Endothelial cell of umbilical vein (primary cell): ENCODE data around the gene GPRIN1. TPM values are rescaled to one million over a fixed set of nuclear protein-coding genes. Genes with fewer than 3 reads are reported as not detected.

ENCODE experiments used
- BruUV-seq: library from RNA; stranded (reverse); fragments of 400-500 nt; replicated peaks from 2 replicates; lab custom pipeline; 2021; lab: Mats Ljungman, UMichigan
- CTCF ChIA-PET: fragments of 300-600, 350-600 bp; sonication (Branson Sonifier 250); formaldehyde crosslinking; loops from one replicate; lab custom pipeline; 2021; ENCODE audit warnings: antibody characterized with exemption, inconsistent platforms; lab: Charles Lee
- POLR2A ChIA-PET: fragments of 300-600, 350-600 bp; sonication (Branson Sonifier 250); formaldehyde crosslinking; loops from one replicate; lab custom pipeline; 2021; ENCODE audit warnings: antibody characterized with exemption, inconsistent platforms; lab: Charles Lee
- DNase-seq: peaks from one replicate; pipeline ENCODE4 v3.0.0-alpha.2; 2011; ENCODE audit warnings: low read depth, low spot score
- FAIRE-seq: peaks from 2 replicates; lab custom pipeline; 2011; peaks lifted over from hg19 to GRCh38; lab: Jason Lieb, UNC
- H2AFZ ChIP-seq: 2 replicates; pipeline ENCODE4 v1.6.0; 2012; ENCODE audit warnings: low read depth, low read length, control low read depth, inconsistent platforms
- H3K27ac ChIP-seq: 2 replicates; pipeline ENCODE4 v1.5.1; 2011; ENCODE audit warnings: low read depth, mild to moderate bottlenecking, control low read depth, low read length, moderate library complexity; ENCODE audit not compliant: insufficient read depth
- H3K27me3 ChIP-seq, 2 experiments: 2 replicates each; pipeline versions ENCODE4 v1.6.0 to v1.6.1; 2011; ENCODE audit warnings: low read length in 2 of 2, mixed read lengths in 1 of 2; ENCODE audit not compliant: control insufficient read depth in 2 of 2, insufficient read depth in 2 of 2
- H3K36me3 ChIP-seq, 2 experiments: 2 replicates in 1 of 2; 3 replicates in 1 of 2; pipeline ENCODE4 v1.5.1; 2011; ENCODE audit warnings: low read length in 2 of 2, mild to moderate bottlenecking in 1 of 2, moderate library complexity in 1 of 2; ENCODE audit not compliant: control insufficient read depth in 2 of 2, insufficient read depth in 2 of 2; ENCODE audit errors: extremely low read depth in 1 of 2
- H3K4me1 ChIP-seq: 3 replicates; pipeline ENCODE4 v1.5.1; 2011; ENCODE audit warnings: mild to moderate bottlenecking, low read length; ENCODE audit not compliant: control insufficient read depth, insufficient read depth; ENCODE audit errors: extremely low read depth
- H3K4me2 ChIP-seq: 2 replicates; pipeline ENCODE4 v1.6.1; 2011; ENCODE audit warnings: low read length, control low read depth, mixed read lengths; ENCODE audit not compliant: insufficient read depth
- H3K4me3 ChIP-seq, 3 experiments: fragments of 200-600 bp in 1 of 3; sonication (generic), shearing (Covaris generic) in 1 of 3; replicated peaks in 1 of 3; 2 replicates each; pipeline ENCODE4 v1.5.1; 2011 to 2016; ENCODE audit warnings: control low read depth in 3 of 3, low read length in 3 of 3, mild to moderate bottlenecking in 2 of 3, inconsistent platforms in 1 of 3, low read depth in 1 of 3, moderate library complexity in 1 of 3; ENCODE audit not compliant: insufficient read depth in 1 of 3
- H3K79me2 ChIP-seq: 2 replicates; pipeline ENCODE4 v1.6.0; 2012; ENCODE audit warnings: low read length, inconsistent platforms; ENCODE audit not compliant: control insufficient read depth, insufficient read depth
- H3K9ac ChIP-seq: replicated peaks from 2 replicates; pipeline ENCODE3; 2011; ENCODE audit warnings: low read length, control low read depth; ENCODE audit not compliant: insufficient read depth; ENCODE audit errors: extremely low read depth
- H3K9me1 ChIP-seq: replicated peaks from 3 replicates; pipeline ENCODE4 v1.6.0; 2011; ENCODE audit warnings: mild to moderate bottlenecking, low read length; ENCODE audit not compliant: control insufficient read depth, insufficient read depth; ENCODE audit errors: extremely low read depth
- H3K9me3 ChIP-seq: replicated peaks from 2 replicates; pipeline ENCODE4 v1.5.1; 2012; ENCODE audit warnings: low read length, inconsistent platforms; ENCODE audit not compliant: control insufficient read depth, insufficient read depth
- H4K20me1 ChIP-seq: replicated peaks from 2 replicates; pipeline ENCODE3; 2011; ENCODE audit warnings: mild to moderate bottlenecking, low read length; ENCODE audit not compliant: control insufficient read depth, insufficient read depth; ENCODE audit errors: extremely low read depth
- EZH2 ChIP-seq: IDR thresholded peaks from 2 replicates; pipeline ENCODE4 v1.6.1; 2012; ENCODE audit warnings: borderline replicate concordance, low read depth, mild to moderate bottlenecking, moderate library complexity, low read length, inconsistent platforms; ENCODE audit not compliant: severe bottlenecking
- FOS ChIP-seq: IDR thresholded peaks from 2 replicates; pipeline ENCODE4 v1.6.1; 2011; ENCODE audit warnings: mild to moderate bottlenecking, low read length, moderate library complexity, borderline replicate concordance; ENCODE audit not compliant: insufficient read depth
- GATA2 ChIP-seq: IDR thresholded peaks from 2 replicates; pipeline ENCODE4 v1.7.0; 2011; ENCODE audit warnings: low read depth, mild to moderate bottlenecking, moderate library complexity, mixed read lengths, low read length; ENCODE audit not compliant: insufficient read length, insufficient read depth
- JUN ChIP-seq: IDR thresholded peaks from 2 replicates; pipeline ENCODE4 v1.6.1; 2011; ENCODE audit warnings: borderline replicate concordance, low read depth; ENCODE audit not compliant: insufficient read length, insufficient read depth
- MYC ChIP-seq: IDR thresholded peaks from one replicate; pipeline ENCODE4 v1.6.1; 2011; ENCODE audit warnings: mild to moderate bottlenecking, low read depth, low read length
- POLR2A ChIP-seq: IDR thresholded peaks from 2 replicates; pipeline ENCODE4 v1.6.1; 2012; ENCODE audit warnings: low read depth, mild to moderate bottlenecking, control low read depth, low read length
- POLR2AphosphoS5 ChIP-seq: IDR thresholded peaks from 2 replicates; pipeline ENCODE4 v1.6.1; 2012; ENCODE audit warnings: low read depth, mild to moderate bottlenecking, control low read depth, low read length, moderate library complexity; ENCODE audit not compliant: insufficient read depth
- dilution Hi-C: fragments of 300-500 bp; cut with MboI; formaldehyde crosslinking; loops from one replicate; pipeline ENCODE4 v1.15.0; 2019; ENCODE audit warnings: low sequenced_read_pairs; ENCODE audit not compliant: extremely low pct_ligation_motif_present
- intact Hi-C: fragments of 100-400 bp; cut with micrococcal nuclease; formaldehyde crosslinking; loops from one replicate; pipeline ENCODE4 v1.10.0; 2022
- polyA plus RNA-seq, 4 experiments: library from polyadenylated mRNA; depleted of rRNA in 3 of 4; stranded (reverse) in 3 of 4; unstranded in 1 of 4; fragments of >200 nt; gene quantifications; 2 replicates each; pipeline versions ENCODE4 v1.2.1 to v1.2.3, GENCODE V29; 2011 to 2012; ENCODE audit warnings: missing spikeins in 1 of 4
- total RNA-seq: library from RNA; stranded (reverse); gene quantifications from 2 replicates; pipeline ENCODE4 v1.2.3, GENCODE V29; 2021
- TF ChIP-seq, protein P1 (sequence below): IDR thresholded peaks from 2 replicates; pipeline ENCODE4 v1.6.1; 2011; ENCODE audit not compliant: insufficient read depth, insufficient read length
- TF ChIP-seq, protein P2 (sequence below), 2 donors: IDR thresholded peaks; 1 replicate in 1 of 2; 2 replicates in 1 of 2; pipeline ENCODE4 v1.5.1; 2011; ENCODE audit warnings: low read length in 2 of 2, mild to moderate bottlenecking in 2 of 2, moderate library complexity in 2 of 2, control low read depth in 1 of 2, inconsistent platforms in 1 of 2, low read depth in 1 of 2; ENCODE audit not compliant: insufficient read depth in 1 of 2; ENCODE audit errors: extremely low read depth in 1 of 2

Gene GPRIN1
- total and polyA plus RNA-seq, 2 donors (not counting 3 experiments of a cell fraction or from before 2014, with no cell fraction given) = 2.4 to 10.4 TPM

DNA sequence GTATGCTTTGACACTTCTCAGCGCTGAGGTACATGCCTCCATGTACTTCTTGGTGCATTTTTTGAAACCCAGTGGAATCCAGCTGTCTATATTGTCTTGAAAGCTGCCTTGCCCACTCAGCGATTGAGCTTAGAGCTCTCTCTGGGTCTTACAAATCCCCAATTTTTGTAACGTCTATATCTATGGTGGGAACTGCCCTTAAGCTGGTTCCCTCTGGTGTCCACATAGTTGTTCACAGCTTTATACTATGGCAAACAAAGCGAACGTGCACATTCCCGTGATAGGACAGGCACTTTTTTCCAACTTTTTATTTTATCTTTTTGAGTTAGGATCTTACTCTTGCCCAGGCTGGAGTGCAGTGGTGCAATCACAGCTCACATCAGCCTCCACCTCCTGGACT, 39.9 kb downstream of the GPRIN1 start:
- intact Hi-C loops (no loop called here), dilution Hi-C loops (no loop called here)
- Histone ChIP-seq H3K4me3 (no peak overlapping the region), H3K79me2 (no peaks in the 10 kb centered on the region), H3K4me1 (no peaks in the 10 kb centered on the region), H3K36me3 (no peaks in the 10 kb centered on the region), H3K27ac (no peak overlapping the region), H4K20me1 (no peaks in the 10 kb centered on the region), H2AFZ (no peak overlapping the region), H3K27me3 (no peaks in the 10 kb centered on the region), H3K9ac (no peak overlapping the region), H3K9me3 (no peaks in the 10 kb centered on the region), H3K9me1 (no peaks in the 10 kb centered on the region), H3K4me2 (no peak overlapping the region)
- no peak for DNase-seq
- POLR2A ChIA-PET = no interaction called here
- TF ChIP-seq POLR2A = no peak
- TF ChIP-seq JUN = no peak
- no peak for TF ChIP-seq EZH2
- TF ChIP-seq, protein P1, sequence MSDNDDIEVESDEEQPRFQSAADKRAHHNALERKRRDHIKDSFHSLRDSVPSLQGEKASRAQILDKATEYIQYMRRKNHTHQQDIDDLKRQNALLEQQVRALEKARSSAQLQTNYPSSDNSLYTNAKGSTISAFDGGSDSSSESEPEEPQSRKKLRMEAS = no peak
- no peak for TF ChIP-seq POLR2AphosphoS5
- no peak for TF ChIP-seq GATA2
- TF ChIP-seq FOS = no peak
- TF ChIP-seq, protein P2, sequence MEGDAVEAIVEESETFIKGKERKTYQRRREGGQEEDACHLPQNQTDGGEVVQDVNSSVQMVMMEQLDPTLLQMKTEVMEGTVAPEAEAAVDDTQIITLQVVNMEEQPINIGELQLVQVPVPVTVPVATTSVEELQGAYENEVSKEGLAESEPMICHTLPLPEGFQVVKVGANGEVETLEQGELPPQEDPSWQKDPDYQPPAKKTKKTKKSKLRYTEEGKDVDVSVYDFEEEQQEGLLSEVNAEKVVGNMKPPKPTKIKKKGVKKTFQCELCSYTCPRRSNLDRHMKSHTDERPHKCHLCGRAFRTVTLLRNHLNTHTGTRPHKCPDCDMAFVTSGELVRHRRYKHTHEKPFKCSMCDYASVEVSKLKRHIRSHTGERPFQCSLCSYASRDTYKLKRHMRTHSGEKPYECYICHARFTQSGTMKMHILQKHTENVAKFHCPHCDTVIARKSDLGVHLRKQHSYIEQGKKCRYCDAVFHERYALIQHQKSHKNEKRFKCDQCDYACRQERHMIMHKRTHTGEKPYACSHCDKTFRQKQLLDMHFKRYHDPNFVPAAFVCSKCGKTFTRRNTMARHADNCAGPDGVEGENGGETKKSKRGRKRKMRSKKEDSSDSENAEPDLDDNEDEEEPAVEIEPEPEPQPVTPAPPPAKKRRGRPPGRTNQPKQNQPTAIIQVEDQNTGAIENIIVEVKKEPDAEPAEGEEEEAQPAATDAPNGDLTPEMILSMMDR (IDR thresholded peaks at IDR 0.05; ENCODE audit: extremely low read depth in 1 of 2, insufficient read depth in 1 of 2, low read depth in 1 of 2, low read length in 2 of 2) = no peak
- TF ChIP-seq MYC = no peak
- no peak for FAIRE-seq
- CTCF ChIA-PET = interaction anchor here (1.2 to 2.4 kb wide), 7 partner anchors 9 to 840 kb away, joined by 3 to 12 read pairs (median 6); partner anchors contain the start of genes CLTB and RNF44
- BruUV-seq = no TSS peak
